HL-60 (cell line): ENCODE results near the gene AP5M1.

Experiments
- GABPA ChIP-seq: IDR thresholded peaks from 2 replicates; pipeline ENCODE4 v1.6.1; 2012; ENCODE audit warnings: low read depth
- POLR2AphosphoS5 ChIP-seq: IDR thresholded peaks from 2 replicates; pipeline ENCODE4 v1.6.1; 2012; ENCODE audit warnings: low read depth
- SPI1 ChIP-seq: IDR thresholded peaks from 2 replicates; pipeline ENCODE4 v1.6.1; 2012; ENCODE audit warnings: low read depth, mild to moderate bottlenecking, borderline replicate concordance
- TF ChIP-seq, protein P1 (sequence below): IDR thresholded peaks from one replicate; pipeline ENCODE4 v1.5.1; 2011; ENCODE audit warnings: low read length, control low read depth, inconsistent platforms; ENCODE audit not compliant: insufficient read depth

GRCh38 chr14:57314396-57315089, 45.8 kb downstream of the AP5M1 start:
- TF ChIP-seq, protein P1, sequence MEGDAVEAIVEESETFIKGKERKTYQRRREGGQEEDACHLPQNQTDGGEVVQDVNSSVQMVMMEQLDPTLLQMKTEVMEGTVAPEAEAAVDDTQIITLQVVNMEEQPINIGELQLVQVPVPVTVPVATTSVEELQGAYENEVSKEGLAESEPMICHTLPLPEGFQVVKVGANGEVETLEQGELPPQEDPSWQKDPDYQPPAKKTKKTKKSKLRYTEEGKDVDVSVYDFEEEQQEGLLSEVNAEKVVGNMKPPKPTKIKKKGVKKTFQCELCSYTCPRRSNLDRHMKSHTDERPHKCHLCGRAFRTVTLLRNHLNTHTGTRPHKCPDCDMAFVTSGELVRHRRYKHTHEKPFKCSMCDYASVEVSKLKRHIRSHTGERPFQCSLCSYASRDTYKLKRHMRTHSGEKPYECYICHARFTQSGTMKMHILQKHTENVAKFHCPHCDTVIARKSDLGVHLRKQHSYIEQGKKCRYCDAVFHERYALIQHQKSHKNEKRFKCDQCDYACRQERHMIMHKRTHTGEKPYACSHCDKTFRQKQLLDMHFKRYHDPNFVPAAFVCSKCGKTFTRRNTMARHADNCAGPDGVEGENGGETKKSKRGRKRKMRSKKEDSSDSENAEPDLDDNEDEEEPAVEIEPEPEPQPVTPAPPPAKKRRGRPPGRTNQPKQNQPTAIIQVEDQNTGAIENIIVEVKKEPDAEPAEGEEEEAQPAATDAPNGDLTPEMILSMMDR: no peak
- TF ChIP-seq POLR2AphosphoS5 (no peak), SPI1 (no peak), GABPA (no peak)
